Right forelimb (tissue), 1 donor: Measurements from ENCODE around the gene HSPB6.
"Not testable (repeated sequence)": the region's sequence is repeated elsewhere in the genome, so short reads cannot be mapped to it uniquely, and the experiment has no call there.

Source experiments
- DNase-seq: peaks from one replicate; pipeline ENCODE4 v3.0.0-alpha.2; 2018

Gene HSPB6

DNA sequence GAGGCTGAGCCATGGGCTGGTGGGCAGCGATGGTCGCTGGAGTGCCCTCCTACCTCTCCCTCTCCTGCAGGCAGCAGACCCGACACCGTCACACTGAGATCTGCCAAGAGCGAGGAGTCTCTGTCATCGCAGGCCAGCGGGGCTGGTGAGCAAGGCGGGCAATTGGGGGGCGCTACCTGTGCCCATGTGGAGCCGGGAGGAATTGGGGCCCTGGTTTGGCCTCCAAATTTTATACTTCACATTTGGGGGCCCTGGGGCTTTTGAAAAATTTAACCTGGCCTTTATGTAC, 28.5 kb upstream of the HSPB6 start:
- no peak for DNase-seq

DNA sequence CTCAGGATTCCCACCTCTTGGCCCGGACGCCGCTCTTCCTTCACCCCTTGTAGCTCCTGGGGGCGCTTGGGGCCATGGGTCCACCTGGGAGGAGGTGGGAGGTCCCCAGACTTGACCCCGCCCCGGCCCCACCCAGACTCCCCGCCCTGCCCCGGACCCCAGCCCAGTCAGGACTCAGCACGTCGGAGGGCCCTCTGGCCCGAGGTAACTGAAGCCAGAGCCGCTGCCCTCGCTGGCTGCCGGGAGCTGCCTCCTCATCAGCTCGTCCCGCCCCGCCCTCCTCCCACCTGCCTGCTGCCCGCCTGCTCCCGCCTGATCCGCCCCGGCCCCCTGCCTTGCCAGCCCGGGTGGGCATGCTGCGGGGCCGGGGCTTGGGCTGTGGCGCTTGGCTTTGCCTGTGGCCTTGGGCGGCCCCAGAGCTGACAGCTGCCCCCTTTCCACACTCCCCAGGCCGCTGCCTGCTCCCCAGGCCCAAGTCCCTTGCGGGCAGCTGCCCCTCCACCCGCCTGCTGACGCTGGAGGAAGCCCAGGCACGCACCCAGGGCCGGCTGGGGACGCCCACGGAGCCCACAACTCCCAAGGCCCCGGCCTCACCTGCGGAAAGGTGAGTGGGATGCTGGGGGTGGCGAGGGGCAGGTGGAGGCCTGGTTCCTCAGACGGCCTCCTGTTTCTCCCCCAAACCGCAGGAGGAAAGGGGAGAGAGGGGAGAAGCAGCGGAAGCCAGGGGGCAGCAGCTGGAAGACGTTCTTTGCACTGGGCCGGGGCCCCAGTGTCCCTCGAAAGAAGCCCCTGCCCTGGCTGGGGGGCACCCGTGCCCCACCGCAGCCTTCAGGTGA, 27.9 kb upstream of the HSPB6 start:
- no peak for DNase-seq

DNA sequence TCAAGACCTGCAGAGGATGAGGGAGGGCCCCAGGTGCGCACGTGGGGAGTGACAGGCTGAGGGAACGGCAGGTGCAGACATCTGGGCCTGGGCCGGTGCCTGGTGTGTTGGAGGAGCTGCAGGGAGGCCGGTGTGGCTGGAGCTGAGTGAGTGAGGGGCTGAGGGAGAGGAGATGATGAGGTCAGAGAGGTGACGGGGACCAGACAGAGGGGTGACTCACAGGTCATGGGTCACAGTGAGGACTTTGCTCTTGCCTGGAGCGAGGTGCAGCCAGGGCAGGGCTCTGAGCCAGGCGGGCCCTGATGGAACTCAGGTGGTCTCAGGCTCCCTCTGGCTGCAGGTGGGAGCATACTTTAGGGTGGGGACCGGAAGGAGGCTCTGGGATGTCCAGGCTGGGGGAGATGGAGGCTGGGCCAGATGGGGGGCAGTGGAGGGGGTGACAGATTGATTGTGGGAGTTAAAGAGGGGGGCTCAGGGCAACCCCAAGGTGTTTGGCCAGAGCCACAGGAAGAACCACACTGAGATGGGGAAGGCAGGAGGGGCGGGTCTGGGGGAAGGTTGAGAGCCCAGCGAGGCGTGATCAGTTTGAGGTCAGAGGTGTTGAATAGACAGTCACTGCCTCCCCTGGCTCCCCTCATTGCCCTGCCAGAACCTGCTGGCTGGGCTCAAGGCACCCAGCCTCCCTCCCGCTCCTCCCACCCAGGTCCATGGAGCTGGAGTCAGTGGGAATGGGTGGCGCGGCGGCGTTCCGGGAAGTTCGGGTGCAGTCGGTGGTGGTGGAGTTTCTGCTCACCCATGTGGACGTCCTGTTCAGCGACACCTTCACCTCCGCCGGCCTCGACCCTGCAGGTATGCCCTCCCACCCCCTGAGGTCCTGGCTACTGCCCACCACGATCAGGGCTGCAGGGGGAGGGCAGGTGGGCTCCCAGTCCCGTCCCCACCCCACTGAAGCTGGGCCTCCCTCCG, 26.9 kb upstream of the HSPB6 start:
- no peak for DNase-seq

DNA sequence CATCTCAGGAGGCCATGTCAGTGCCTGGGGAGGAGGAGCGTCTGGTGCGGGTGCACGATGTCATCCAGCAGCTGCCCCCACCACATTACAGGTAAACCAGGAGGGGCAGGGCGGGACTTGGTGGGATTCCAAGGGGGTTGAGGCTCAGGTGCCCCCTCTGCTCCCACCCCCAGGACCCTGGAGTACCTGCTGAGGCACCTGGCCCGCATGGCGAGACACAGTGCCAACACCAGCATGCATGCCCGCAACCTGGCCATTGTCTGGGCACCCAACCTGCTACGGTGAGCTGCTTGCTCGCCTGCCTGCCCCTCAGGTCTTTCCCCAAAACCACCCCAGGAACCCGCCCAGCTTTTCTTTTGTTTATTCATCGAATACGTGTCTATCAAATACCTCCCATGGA, 25.8 kb upstream of the HSPB6 start:
- no peak for DNase-seq

GRCh38 chr19:35781650-35782049, 24.8 kb upstream of the HSPB6 start:
- DNase-seq, result no peak

DNA sequence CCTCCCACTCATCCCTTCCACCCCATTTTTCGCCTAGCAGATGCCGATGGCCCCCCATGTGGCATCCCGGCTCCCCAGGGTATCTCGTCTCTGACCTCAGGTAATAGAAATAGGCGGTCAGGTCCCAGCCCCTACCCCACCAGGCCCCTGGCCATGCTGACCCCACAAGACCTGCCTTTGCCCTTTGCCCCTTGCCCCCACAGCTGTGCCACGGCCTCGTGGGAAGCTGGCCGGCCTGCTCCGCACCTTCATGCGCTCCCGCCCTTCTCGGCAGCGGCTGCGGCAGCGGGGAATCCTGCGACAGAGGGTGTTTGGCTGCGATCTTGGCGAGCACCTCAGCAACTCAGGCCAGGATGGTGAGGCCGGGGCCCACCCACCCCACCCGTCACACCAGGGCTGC, 23.9 kb upstream of the HSPB6 start:
- DNase-seq, result no peak

GRCh38 chr19:35780058-35780457, 23.2 kb upstream of the HSPB6 start:
- no peak for DNase-seq

- no peak for DNase-seq
These were observed 22.2 kb upstream of the HSPB6 start for GRCh38 chr19:35779033-35779432.

DNA sequence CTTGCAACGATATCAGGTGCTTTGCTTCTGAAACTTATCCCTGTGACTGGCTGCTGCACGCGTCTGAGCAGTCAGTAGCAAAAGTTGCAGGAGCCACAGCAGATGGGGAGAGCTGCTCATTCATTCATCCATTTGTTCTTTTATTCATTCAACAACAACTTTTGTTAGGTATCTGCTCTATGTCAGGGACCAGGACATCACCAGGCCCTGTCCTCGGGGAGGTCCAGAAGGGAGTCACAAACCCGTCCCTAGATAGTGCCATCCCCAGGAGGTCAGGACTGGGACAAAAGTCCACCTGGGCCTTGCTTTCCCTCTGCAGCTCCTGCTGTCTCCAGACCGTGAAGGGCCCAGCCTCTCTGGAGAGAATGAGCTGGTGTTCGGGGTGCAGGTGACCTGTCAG, 21.1 kb upstream of the HSPB6 start:
- DNase-seq, result no peak

DNA sequence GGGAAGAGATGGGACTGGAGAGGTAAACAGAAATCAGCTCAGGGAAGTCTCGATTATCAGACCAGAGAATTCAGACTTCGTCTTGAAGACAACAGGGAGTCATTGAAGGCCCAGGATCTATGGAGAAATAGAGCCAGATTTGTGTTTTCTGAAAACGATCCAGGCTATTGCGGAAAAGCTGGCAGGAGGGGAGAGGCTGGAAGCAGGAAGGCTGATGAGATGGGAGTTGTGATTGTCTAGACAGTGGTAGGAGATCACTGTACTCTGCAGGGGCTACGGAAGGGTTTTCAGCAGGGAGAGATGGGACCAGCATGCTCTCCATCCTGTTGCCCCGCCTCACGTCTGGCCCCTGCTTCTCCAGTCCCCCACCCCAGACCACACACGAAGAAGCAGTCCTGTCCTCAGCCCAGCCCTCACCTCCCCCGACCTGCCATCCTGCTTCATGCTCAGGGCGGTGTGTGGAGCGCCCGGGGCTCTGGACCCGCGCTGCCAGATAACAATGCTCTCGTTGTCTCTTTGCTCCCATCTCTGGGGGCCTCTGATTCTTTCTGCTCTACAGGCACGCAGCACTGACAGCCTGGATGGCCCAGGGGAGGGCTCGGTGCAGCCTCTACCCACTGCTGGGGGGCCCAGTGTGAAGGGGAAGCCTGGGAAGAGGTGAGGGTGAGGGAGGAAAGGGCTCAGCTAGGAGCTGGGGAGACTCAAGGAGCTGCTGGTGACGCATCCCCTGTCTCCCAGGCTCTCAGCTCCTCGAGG, 20.4 kb upstream of the HSPB6 start:
- DNase-seq, result no peak

DNA sequence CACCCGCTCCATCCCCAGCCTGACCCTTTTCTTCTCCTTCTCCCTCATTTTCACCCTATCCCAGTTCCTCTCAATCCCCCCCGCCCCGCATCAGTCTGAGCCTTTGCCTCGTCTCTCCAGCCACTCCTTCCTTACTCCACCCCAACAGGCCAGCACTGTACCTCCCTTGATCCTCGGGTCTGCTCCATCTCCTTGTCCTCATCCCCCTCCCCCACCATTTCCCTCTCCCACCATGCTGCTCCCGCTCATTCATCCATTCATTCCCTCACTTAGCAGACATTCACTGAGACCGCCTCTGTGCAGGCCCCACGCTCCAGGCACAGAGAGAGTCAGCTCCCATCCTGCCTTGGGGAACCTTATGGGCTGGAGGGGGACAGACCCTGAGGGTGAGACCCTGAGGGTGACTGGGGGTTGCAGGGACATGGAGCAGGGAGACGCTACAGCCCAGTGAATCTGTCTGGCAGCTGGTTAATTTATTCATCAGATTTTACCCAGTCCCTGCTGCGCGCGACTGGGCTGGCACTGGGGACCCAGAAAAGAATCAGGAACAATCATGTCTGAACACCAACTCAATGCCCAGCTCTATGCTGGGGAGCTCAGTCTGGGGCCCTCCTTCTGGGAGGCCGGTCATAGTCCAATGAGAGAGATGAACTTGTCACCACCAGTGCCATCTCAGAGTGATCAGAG, 19.4 kb upstream of the HSPB6 start:
- DNase-seq, result no peak

GRCh38 chr19:35775298-35776101, 18.7 kb upstream of the HSPB6 start, which contains the start of gene ARHGAP33:
Gene ARHGAP33, plus strand, starts transcription at chr19:35775564. Its CDS starts 95 bp downstream, at chr19:35775659.
- peak; percentile 99 for DNase-seq

DNA sequence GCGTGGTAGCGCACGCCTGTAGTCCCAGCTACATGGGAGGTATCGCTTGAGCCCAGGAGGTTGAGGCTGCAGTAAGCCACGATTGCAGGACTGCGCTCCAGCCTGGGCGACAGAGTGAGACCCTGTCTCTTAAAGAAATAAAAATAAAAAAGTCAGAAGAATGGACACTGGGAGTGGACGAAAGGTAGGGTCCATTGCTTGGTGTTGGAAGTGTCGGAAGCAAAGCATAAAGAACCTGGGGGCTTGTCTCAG, 18.1 kb upstream of the HSPB6 start:
- no peak for DNase-seq

DNA sequence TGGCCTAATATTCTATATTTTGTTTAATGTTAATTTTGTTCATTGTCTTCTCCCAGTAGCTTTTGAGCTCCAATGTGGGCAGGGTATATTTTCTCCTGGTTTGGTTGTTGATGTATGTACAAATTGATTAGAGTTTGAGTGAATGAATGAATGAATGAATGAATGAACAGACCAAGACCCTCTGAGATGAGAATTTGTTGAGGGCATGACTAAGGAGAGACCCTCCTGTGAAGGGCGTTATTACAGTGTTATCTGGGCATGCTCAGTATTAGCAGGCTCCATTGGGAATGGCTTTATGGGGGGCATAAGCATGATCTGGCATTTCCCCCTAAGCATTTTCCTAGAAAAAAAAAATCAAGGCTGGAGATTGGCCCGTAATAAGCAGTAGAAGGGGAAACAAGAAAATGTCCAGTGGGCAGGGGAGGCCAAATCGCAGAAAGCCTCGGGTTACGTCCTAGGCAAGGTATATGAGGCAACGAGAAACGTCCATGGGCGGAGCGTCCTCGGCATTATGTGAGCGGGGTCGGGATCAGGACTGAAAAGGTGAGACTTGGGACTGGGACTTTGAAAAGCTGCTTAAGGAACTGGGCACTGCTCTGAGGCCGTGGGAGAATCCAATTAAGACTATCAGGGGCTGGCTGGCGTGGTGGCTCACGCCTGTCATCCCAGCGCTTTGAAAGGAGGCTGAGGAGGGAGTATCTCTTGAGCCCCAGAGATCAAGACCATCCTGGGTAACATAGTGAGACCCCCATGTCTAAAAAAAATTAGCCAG, 17.6 kb upstream of the HSPB6 start:
- no peak for DNase-seq

- DNase-seq, result no peak
These were observed 16.4 kb upstream of the HSPB6 start for GRCh38 chr19:35773020-35773806.

- DNase-seq, result not testable (repeated sequence)
These were observed 15.5 kb upstream of the HSPB6 start for GRCh38 chr19:35772362-35772761.

DNA sequence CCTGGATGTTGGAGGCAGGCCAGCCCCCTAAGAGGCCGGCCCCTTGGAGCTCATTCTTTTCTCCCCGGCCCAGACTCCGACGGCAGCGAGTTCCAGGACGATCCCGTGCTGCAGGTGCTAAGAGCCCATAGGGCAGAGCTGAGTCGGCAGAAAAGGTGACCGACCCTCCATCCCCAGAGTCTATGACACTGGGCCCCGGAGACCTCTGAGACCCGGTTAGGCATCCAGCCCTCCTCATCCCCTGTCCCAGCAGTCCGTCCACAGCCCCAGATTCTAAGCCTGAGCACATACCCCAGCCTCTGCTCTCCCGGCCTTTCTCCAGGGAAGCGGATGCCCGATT, 11.2 kb upstream of the HSPB6 start:
- no peak for DNase-seq

- DNase-seq, result no peak
These were observed 10.7 kb upstream of the HSPB6 start for GRCh38 chr19:35767288-35768081.

DNA sequence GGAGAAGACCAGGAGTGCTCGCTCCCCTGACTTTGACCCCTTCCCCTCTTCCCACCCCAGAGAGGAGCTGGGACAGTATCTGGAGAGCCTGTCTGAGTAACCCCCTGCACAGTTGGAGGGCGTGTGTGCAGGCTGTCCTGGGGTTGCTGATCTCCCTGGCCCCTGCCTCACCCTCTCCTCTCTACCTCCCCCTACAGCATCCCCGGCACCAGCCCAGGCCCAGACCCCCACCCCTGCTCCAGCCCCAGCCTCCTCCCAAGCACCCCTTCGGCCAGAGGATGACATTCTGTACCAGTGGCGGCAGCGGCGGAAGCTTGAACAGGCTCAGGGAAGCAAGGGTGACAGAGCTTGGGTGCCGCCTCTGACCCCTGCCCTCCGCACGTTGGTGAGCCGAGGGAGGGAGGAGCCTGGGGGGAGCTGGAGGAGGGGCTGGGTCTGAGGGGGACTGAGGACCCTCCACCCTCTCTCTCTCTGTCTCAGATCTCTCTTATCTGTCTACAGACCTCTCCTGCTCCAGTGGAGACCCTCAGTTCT, 9.8 kb upstream of the HSPB6 start:
- DNase-seq, result no peak
